Muscle of leg (tissue), 11 donors: ENCODE results near the gene OR10A6. TPM values are rescaled to one million over a fixed set of nuclear protein-coding genes. Genes with fewer than 3 reads are reported as not detected.
A peak's percentile ranks its signal among the peaks of the same experiment; 100 is the strongest.

Source experiments
- DNase-seq: peaks from one replicate; pipeline ENCODE4 v3.0.0; 2013
- H3K27ac ChIP-seq: one replicate; pipeline ENCODE4 v1.5.1; 2013; ENCODE audit warnings: mild to moderate bottlenecking, low read length, control low read depth
- H3K27me3 ChIP-seq: one replicate; pipeline ENCODE4 v1.6.1; 2013; ENCODE audit warnings: low read length; ENCODE audit not compliant: control insufficient read depth, insufficient read depth
- H3K36me3 ChIP-seq: one replicate; pipeline ENCODE4 v1.6.1; 2013; ENCODE audit warnings: low read length; ENCODE audit not compliant: control insufficient read depth, insufficient read depth
- H3K4me1 ChIP-seq: one replicate; pipeline ENCODE4 v1.6.1; 2013; ENCODE audit warnings: low read length; ENCODE audit not compliant: control insufficient read depth, insufficient read depth
- H3K4me3 ChIP-seq: one replicate; pipeline ENCODE4 v1.5.1; 2013; ENCODE audit warnings: low read length, control low read depth
- H3K9me3 ChIP-seq: replicated peaks from 2 replicates; pipeline ENCODE4 v1.6.1; 2013; ENCODE audit warnings: low read depth, low read length; ENCODE audit not compliant: control insufficient read depth
- WGBS: methylation state at CpG from one replicate; pipeline ENCODE4 v1.1.5; 2013; ENCODE audit warnings: missing lambda C conversion rate; ENCODE audit not compliant: insufficient coverage; 5-methylcytosine and 5-hydroxymethylcytosine counted together
- polyA plus RNA-seq, 8 donors: library from polyadenylated mRNA; unstranded; fragments of 120-200 nt; gene quantifications; one replicate each; pipeline versions ENCODE4 v1.2.1 to v1.2.3, GENCODE V29; 2013; ENCODE audit warnings: inconsistent platforms in 1 of 8, low replicate concordance in 1 of 8; ENCODE audit not compliant: insufficient read length in 8 of 8, insufficient read depth in 1 of 8
- total RNA-seq: library from RNA; stranded (reverse); fragments of 120-200 nt; gene quantifications from one replicate; pipeline ENCODE4 v1.2.4, GENCODE V29; 2013

The OR10A6 gene
- total and polyA plus RNA-seq, 9 donors = not detected

- 60% methylated on average over 1 of the region's 4 CpGs for WGBS
- H3K27me3 ChIP-seq = no peaks in the 10 kb centered on the region
- H3K4me3 ChIP-seq = no peak overlapping the region
- H3K36me3 ChIP-seq = no peaks in the 10 kb centered on the region
- no peak for DNase-seq
- no peaks in the 10 kb centered on the region for H3K4me1 ChIP-seq
- no peaks in the 10 kb centered on the region for H3K9me3 ChIP-seq
- no peak overlapping the region for H3K27ac ChIP-seq
Measured at GRCh38 chr11:7900686-7901085, 30.4 kb downstream of the OR10A6 start.

GRCh38 chr11:7899418-7899817, 31.6 kb downstream of the OR10A6 start:
- Histone ChIP-seq H3K36me3 (no peaks in the 10 kb centered on the region), H3K27ac (no peak overlapping the region), H3K4me3 (no peak overlapping the region), H3K4me1 (no peaks in the 10 kb centered on the region), H3K27me3 (no peaks in the 10 kb centered on the region), H3K9me3 (no peaks in the 10 kb centered on the region)
- 100% methylated on average over 1 of the region's 4 CpGs for WGBS
- DNase-seq = no peak

GRCh38 chr11:7898666-7899283, 32.3 kb downstream of the OR10A6 start:
- H3K36me3 ChIP-seq = no peaks in the 10 kb centered on the region
- no peak for DNase-seq
- 80% methylated on average over 5 of the region's 5 CpGs for WGBS
- no peaks in the 10 kb centered on the region for H3K4me1 ChIP-seq
- no peaks in the 10 kb centered on the region for H3K27me3 ChIP-seq
- H3K4me3 ChIP-seq = no peak overlapping the region
- H3K9me3 ChIP-seq = no peaks in the 10 kb centered on the region
- no peak overlapping the region for H3K27ac ChIP-seq

- H3K4me1 ChIP-seq = peaks cover 2% of the 10 kb centered on the region
- H3K36me3 ChIP-seq = no peaks in the 10 kb centered on the region
- no peak for DNase-seq
- 17% methylated on average over 1 of the region's 1 CpG for WGBS
- no peak overlapping the region for H3K27ac ChIP-seq
- no peaks in the 10 kb centered on the region for H3K9me3 ChIP-seq
- H3K27me3 ChIP-seq = no peaks in the 10 kb centered on the region
- H3K4me3 ChIP-seq = no peak overlapping the region
Measured at GRCh38 chr11:7896009-7896785, 34.9 kb downstream of the OR10A6 start.

GRCh38 chr11:7894251-7894650, 36.8 kb downstream of the OR10A6 start:
- H3K4me1 ChIP-seq = peaks cover 4% of the 10 kb centered on the region
- no peak overlapping the region for H3K27ac ChIP-seq
- H3K27me3 ChIP-seq = no peaks in the 10 kb centered on the region
- no CpG with 5 or more reads among the region's 3 CpGs for WGBS
- H3K9me3 ChIP-seq = no peaks in the 10 kb centered on the region
- DNase-seq = no peak
- no peaks in the 10 kb centered on the region for H3K36me3 ChIP-seq
- H3K4me3 ChIP-seq = no peak overlapping the region

GRCh38 chr11:7893796-7894195, 37.3 kb downstream of the OR10A6 start:
- no peak overlapping the region for H3K4me3 ChIP-seq
- peaks cover 4% of the 10 kb centered on the region for H3K4me1 ChIP-seq
- WGBS = 60% methylated on average over 2 of the region's 2 CpGs
- DNase-seq = no peak
- H3K27ac ChIP-seq = no peak overlapping the region
- H3K27me3 ChIP-seq = no peaks in the 10 kb centered on the region
- H3K36me3 ChIP-seq = no peaks in the 10 kb centered on the region
- H3K9me3 ChIP-seq = no peaks in the 10 kb centered on the region

GRCh38 chr11:7892840-7893254, 38.2 kb downstream of the OR10A6 start:
- H3K4me3 ChIP-seq = no peak overlapping the region
- 33% methylated on average over 1 of the region's 2 CpGs for WGBS
- H3K27me3 ChIP-seq = no peaks in the 10 kb centered on the region
- H3K9me3 ChIP-seq = no peaks in the 10 kb centered on the region
- peak; percentile 61 for DNase-seq
- peaks cover 4% of the 10 kb centered on the region for H3K4me1 ChIP-seq
- no peak overlapping the region for H3K27ac ChIP-seq
- H3K36me3 ChIP-seq = no peaks in the 10 kb centered on the region

- H3K4me3 ChIP-seq = no peak overlapping the region
- no peaks in the 10 kb centered on the region for H3K36me3 ChIP-seq
- H3K4me1 ChIP-seq = peaks cover 4% of the 10 kb centered on the region
- DNase-seq = no peak
- H3K27ac ChIP-seq = no peak overlapping the region
- H3K9me3 ChIP-seq = no peaks in the 10 kb centered on the region
- no peaks in the 10 kb centered on the region for H3K27me3 ChIP-seq
- no CpG with 5 or more reads among the region's 6 CpGs for WGBS
Measured at GRCh38 chr11:7892059-7892699, 38.9 kb downstream of the OR10A6 start.

GRCh38 chr11:7890417-7891172, 40.5 kb downstream of the OR10A6 start:
- Histone ChIP-seq H3K9me3 (no peaks in the 10 kb centered on the region), H3K4me1 (peaks cover 4% of the 10 kb centered on the region), H3K27me3 (no peaks in the 10 kb centered on the region), H3K36me3 (no peaks in the 10 kb centered on the region), H3K27ac (peak overlapping the region; percentile 74), H3K4me3 (no peak overlapping the region)
- no CpG with 5 or more reads among the region's 6 CpGs for WGBS
- DNase-seq = peak; percentile 64

GRCh38 chr11:7889985-7890384, 41.1 kb downstream of the OR10A6 start:
- Histone ChIP-seq H3K4me1 (peaks cover 4% of the 10 kb centered on the region), H3K4me3 (no peak overlapping the region), H3K27me3 (no peaks in the 10 kb centered on the region), H3K27ac (peak overlapping the region; percentile 74), H3K36me3 (no peaks in the 10 kb centered on the region), H3K9me3 (no peaks in the 10 kb centered on the region)
- 36% methylated on average over 3 of the region's 5 CpGs for WGBS
- DNase-seq = no peak
